Measurements from ENCODE around the gene RC3H1. TPM values are rescaled to one million over a fixed set of nuclear protein-coding genes. Genes with fewer than 3 reads are reported as not detected.

The RC3H1 gene
- polyA plus RNA-seq, 1 of the 3 experiments (the other 2 are of a cell fraction): 2.9 TPM

DNA sequence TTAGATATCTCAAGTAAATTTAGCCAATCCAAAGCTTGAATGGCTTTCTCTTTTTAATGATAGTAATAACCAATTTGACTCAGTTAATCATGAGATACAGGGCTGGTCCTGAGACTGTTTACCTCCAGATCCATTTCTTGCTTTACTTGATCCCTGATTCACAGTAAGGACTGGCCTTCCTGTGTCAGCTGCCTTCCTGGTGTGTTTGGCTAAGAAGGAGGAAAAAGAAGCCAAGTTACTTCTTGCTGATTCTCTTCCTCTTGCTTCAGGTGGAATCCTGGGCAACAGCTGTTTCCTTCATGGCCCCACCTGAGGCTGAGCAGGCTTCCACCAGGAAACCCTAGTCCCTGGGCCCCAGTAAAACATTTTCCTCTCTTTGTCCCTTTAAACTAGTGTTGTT lies 14.6 kb upstream of the RC3H1 start:
- no peak for TF ChIP-seq REST (IDR thresholded peaks at IDR 0.05; ENCODE audit: low read depth, low read length)
- TF ChIP-seq USF1 (IDR thresholded peaks at IDR 0.05; ENCODE audit: borderline replicate concordance, low read depth): no peak
- no peak for TF ChIP-seq GATA2 (CRISPR knock-in tag; IDR thresholded peaks at IDR 0.05)
- TF ChIP-seq CHD2 (IDR thresholded peaks at IDR 0.05; ENCODE audit: low read length, partially characterized antibody): no peak
- H3K79me2 ChIP-seq (ENCODE audit: insufficient read depth): no peaks in the 10 kb centered on the region
- POLR2A ChIA-PET: no interaction called here

DNA sequence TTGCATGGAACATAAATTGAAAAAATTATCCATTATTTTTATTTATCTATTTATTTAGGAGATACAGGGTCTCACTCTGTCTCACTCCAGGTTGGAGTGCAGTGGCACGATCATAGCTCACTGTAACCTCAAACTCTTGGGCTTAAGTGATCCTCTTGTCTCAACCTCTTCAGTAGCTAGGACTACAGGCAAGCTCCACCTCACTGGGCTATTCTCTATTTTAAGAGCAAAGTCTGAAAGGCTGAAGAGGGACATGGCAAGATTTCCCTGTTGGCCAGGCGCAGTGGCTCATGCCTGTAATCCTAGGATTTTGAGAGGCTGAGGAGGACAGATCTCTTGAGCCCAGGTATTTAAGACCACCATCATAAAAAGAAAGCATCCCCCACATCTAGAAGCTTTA lies 14.0 kb upstream of the RC3H1 start:
- CTCF ChIA-PET: interaction anchor here (0.6 to 1.5 kb wide), 2 partner anchors 11 to 43 kb away, joined by 3 to 4 read pairs; no protein-coding TSS in a partner anchor
- Histone ChIP-seq H3F3A (replicated peaks; ENCODE audit: insufficient read depth) (peaks cover 22% of the 10 kb centered on the region), H3K79me2 (ENCODE audit: insufficient read depth) (no peaks in the 10 kb centered on the region), H4K20me1 (ENCODE audit: insufficient read depth) (no peaks in the 10 kb centered on the region), H2AFZ (ENCODE audit: low read depth) (no peak overlapping the region), H3K4me1 (ENCODE audit: control insufficient read depth in 1 of 2, insufficient read depth in 2 of 2, low read depth in 1 of 2, low read length in 1 of 2) (peaks cover 2 to 9% of the 10 kb centered on the region in 2 experiments; a peak in 2 of 4 replicates), H3K9me2 (no peaks in the 10 kb centered on the region), H3K9ac (no peak overlapping the region), H3K4me3 (ENCODE audit: low read depth in 2 of 2, low read length in 1 of 2) (no peak overlapping the region), H3K4me2 (no peak overlapping the region), H3K36me3 (replicated peaks in 1 of 2; ENCODE audit: control insufficient read depth in 1 of 2, insufficient read depth in 2 of 2, low read length in 1 of 2) (no peaks in the 10 kb centered on the region), H3K27me3 (ENCODE audit: insufficient read depth) (no peaks in the 10 kb centered on the region), H3K27ac (ENCODE audit: low read depth in 2 of 2, low read length in 1 of 2) (no peak overlapping the region), H3K9me3 (no peaks in the 10 kb centered on the region)
- no peak for TF ChIP-seq RXRA (IDR thresholded peaks at IDR 0.05; ENCODE audit: borderline replicate concordance, low read depth)
- TF ChIP-seq NFIC (IDR thresholded peaks at IDR 0.05; ENCODE audit: borderline replicate concordance): no peak
- no peak for TF ChIP-seq TAF1 (IDR thresholded peaks at IDR 0.05; ENCODE audit: borderline replicate concordance, low read depth, low read length)
- POLR2A ChIA-PET: interaction anchor here (0.8 kb wide), 1 partner anchor 168 kb away, joined by 3 read pairs; the partner anchor contains the start of genes GAS5 and ZBTB37
- 94% methylated on average over 2 of the region's 2 CpGs for WGBS (ENCODE audit: low lambda C conversion rate)
- no peak for DNase-seq

More for the DNA sequence above, 14.6 kb upstream of the RC3H1 start:
- Histone ChIP-seq H3K36me3 (replicated peaks in 1 of 2; ENCODE audit: control insufficient read depth in 1 of 2, insufficient read depth in 2 of 2, low read length in 1 of 2) (no peaks in the 10 kb centered on the region), H3K4me2 (no peak overlapping the region), H3K9ac (no peak overlapping the region), H3K9me2 (no peaks in the 10 kb centered on the region), H4K20me1 (ENCODE audit: insufficient read depth) (no peaks in the 10 kb centered on the region), H3K27ac (ENCODE audit: low read depth in 2 of 2, low read length in 1 of 2) (no peak overlapping the region), H3K4me3 (ENCODE audit: low read depth in 2 of 2, low read length in 1 of 2) (no peak overlapping the region), H3F3A (replicated peaks; ENCODE audit: insufficient read depth) (peaks cover 22% of the 10 kb centered on the region), H2AFZ (ENCODE audit: low read depth) (no peak overlapping the region), H3K27me3 (ENCODE audit: insufficient read depth) (no peaks in the 10 kb centered on the region), H3K9me3 (no peaks in the 10 kb centered on the region), H3K4me1 (ENCODE audit: control insufficient read depth in 1 of 2, insufficient read depth in 2 of 2, low read depth in 1 of 2, low read length in 1 of 2) (peaks cover 2 to 9% of the 10 kb centered on the region in 2 experiments; a peak in 2 of 4 replicates)
- no peak for DNase-seq
- CTCF ChIA-PET: interaction anchor here (0.6 to 1.5 kb wide), 2 partner anchors 12 to 44 kb away, joined by 3 to 4 read pairs; no protein-coding TSS in a partner anchor
